GM19023 (cell line): ENCODE data around the gene CDC42BPB.

Source experiments
- ATAC-seq: cut with Tn5 transposase; IDR thresholded peaks from one replicate; pipeline ENCODE4 v1.9.1; 2021; ENCODE audit warnings: mild to moderate bottlenecking, moderate library complexity; ENCODE audit not compliant: unreplicated experiment

CDC42BPB gene

DNA sequence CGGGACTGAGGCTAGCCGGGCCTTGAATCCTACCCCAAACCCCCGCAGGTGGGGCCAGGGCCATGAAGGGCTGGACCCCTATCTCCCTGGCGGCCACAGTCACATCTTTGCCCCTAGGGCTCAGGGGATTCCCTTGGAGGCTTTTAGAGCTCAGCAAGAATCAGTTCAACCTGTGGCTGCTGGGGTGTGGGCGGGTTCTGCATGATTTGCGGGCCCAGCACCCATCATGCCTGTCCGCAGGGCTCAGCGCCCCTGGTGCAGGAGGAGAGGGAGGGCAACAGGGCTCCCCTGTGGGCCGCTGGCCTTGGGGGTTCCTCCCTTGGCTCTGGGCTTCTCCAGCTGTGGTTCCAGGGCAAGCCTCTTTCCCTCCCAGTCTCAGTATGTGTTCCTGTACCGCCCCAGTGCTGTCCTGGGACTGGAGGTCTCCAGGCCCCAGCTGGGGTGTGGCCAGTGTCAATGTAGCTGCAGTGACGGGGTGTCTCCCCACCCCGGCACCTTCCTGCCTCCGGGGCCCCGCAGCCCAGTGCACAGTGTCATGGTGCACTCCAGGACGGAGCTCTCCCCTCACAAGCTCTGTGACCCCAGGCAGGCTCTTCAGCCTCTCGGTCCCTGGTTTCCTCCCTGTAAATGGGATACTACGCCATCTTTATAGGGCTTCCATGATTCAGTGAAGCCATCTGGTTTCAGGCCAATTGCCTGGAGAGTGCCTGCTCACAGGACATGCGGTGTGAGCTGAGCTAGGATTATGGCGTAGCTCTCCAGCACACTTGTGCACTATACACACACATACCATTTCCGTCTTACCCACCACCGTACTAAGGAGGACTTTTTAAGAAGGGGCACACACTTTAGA, 16.8 kb upstream of the CDC42BPB start:
- no peak for ATAC-seq

DNA sequence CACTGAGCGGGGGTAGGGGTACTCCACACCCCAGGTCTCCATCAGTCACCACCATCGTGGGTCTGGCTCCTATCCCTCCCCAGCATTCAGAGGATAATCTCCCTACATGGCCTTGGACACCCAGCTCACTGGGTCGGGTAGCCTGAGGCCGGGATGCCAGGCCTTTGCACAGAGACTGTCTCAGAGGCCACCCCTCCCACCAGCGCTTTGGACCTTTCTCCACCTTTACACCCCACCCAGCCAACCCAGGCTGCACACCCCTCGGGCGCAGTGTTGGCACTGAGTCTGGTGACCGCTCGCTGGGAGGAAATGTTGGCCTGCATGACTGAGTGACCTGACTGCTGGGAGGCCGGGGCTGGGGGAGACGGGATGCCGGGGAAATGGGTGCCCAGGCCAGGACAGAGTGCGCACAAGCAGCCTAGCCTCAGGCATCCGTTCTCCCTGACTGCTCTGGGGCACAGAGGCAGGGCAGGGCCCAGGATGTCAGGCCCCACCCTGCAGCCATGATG, 16.1 kb upstream of the CDC42BPB start:
- ATAC-seq = no peak

DNA sequence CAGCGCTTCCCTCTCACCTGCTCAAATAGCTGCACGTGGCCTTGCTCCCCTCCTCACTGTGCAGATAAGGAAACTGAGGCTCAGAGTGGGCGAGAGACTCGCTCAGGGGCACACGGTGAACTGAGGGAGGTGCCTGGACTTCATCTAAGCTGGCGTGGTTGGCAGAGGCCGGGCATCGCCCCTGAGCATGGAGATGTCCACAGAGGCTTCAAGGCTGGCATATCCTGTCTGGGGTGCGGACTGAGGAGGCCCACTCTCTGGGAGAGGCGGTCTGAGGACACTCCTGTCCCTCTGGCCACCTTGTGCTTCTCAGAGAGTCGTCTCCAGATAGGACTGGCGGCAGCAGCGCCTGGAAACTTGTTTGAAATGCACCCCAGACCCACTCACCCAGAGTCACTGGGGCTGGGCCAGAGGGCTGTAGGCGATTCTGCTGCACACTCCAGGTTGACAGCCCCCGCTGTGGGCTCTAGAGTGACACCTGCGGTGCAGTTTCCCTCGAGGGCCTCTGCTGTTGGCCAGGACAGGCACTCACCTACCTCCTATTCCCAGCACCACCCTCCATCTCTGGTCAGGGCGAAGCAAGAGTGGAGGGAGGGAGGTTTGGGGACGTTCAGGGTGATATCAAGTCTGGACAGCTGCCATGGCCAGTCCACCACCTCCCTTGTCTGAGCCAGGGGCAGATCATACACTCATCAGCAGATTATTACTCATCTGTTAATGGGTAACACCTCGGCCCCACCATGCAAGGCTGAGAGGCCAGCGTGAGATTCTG, 15.4 kb upstream of the CDC42BPB start:
- no peak for ATAC-seq

DNA sequence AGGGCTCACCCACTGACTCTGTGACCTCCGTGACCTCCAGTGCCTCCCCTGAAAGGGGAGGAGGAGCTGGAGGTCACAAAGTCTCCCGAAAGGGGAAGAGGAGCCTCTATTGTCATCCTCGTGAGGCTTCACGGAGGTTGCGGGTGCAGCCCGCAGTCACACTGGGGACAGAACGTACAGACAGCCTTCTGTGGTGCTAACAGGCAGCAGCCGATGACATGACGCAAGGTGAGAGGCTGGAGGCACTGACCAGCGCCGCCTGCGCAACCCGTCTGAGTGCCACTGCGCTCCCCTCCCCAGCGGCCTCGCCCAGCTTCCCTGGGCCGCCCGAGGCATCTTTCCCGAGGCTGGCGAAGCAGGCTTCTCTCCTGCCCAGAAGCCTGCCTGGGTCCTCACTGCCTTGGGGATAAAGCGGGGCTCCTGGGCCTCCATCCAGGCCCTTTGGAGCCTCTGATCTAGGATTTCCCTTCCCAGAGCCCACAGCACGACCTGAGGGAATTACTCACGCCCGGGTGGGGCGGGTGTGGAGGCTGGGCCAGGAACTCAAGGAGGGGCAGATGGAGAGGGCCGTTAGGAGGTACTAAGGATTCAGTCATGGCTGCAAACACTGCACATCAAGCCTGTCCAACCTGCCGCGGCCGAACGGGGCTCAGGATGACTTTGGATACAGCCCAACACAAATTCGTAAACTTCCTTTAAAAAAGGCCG, 14.3 kb upstream of the CDC42BPB start:
- ATAC-seq = no peak

DNA sequence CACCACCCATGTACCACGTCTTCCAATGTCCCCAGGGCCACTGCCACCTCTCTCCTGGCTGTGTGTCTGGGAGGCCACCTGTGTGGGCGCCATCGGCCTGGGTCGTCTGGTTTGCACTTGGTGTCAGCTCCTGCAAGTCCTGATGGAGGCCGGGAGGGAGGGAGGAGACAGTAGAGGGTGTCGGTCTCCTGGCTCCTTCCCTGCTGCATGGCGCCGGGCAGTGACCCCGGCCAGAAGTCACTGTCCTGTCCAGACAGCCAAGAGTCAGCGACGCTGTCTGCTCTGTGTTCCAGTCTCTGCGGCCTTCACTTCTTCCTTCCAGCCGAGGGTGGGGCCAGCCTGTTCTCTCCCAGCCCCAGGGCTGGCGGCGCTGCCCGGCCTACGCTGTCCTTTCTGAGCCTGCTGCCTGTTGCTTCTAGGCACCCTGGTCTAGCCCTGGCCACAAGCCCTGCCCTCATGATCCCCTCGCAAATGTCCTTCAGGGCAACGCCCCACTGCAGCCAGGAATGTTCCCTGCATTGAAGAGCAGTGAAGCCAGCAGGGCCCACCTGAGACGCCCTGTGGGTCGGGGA, 13.7 kb upstream of the CDC42BPB start:
- ATAC-seq = no peak

DNA sequence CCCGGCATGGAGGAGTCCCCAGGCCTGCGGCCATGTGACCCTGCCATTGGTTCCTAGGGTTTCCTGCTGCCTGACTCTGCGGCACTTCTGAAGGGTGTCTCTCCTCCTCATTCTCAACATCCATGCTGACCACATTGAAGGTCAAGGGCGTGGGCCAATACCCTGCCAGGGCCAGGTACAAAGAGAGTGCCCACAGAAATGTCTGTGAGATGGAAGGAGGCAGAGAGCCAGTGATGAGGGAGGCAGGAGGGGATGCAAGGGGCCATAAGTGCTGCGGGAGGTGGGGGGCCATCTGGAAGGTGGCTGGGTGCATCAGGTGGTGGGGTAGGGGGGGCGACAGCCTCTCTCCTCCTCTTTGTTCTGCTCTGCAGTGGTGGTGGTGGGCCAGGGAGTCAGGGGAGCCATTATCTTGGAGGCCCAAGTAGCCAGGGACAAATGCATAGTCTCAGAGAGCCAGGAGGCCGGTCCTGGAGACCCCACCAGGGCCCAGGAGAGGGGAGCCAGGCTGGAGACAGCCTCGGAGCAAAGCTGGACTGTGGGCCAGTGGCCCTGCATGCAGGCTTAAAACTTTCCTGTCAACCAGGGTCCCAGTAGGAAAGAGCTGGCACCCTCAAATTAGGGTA, 13.0 kb upstream of the CDC42BPB start:
- no peak for ATAC-seq

DNA sequence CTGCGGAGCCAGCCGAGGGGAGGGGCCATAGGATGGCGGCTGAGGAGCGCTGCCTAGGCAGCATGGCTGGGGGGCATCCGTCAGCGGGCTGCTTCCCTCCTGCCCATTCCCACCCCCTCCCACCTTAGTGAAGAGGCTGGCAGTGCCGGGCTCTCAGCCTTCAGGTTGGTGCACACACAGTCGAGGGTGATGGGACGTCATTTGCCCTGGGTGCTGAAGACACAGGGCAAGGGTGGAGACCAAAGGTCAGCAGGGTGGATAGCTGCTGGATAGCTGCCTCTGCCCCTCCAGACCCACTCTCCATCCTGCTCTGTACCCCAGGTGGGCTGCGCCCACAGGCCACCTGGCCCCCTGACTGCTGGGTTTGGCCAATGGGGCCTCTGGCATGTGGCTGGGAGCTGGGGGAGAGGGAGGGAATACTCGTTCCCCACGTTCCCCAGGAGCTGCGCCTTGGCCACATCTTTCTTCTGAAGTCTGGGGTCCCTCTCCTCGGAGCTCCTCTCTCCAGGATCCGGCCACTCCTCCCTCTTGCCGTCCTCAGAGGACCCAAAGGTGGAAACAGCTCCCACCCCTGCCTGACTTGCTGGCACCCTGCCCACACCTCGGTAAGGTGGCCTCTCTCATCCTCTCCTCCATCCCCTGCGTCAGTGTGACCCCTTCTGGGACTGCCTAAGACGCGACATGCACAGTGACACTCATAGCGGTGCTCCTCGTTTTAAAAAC, 11.2 kb upstream of the CDC42BPB start:
- ATAC-seq = no peak

DNA sequence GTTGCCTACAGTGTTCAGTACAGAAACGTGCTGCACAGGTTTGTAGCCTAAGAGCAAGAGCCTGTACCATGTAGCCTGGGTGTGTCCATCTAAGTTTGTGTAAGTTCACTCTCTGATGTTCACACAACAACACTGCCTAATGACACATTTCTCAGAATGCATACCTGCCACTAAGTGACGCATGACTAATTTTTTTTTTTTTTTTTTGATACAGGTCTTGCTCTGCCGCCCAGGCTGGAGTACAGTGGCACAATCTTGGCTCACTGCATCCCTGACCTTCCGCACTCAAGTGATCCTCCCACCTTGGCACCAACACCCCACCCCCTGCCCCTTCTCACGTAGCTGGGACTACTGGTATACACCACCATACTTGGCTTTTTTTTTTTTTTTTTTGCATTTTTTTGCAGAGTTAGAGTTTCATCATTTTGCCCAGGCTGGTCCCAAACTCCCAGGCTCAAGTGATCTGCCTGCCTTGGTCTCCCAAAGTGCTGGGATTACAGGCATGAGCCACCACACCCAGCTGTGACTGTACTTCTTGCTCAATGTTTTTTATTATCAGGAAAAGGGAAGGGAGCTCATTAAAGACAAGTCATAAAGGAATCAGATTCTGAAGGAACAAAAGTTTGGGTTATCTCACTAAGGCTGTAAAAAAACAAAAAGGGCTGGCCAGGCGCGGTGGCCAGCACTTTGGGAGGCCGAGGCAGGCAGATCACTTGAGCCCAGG, 10.0 kb upstream of the CDC42BPB start:
- no peak for ATAC-seq

DNA sequence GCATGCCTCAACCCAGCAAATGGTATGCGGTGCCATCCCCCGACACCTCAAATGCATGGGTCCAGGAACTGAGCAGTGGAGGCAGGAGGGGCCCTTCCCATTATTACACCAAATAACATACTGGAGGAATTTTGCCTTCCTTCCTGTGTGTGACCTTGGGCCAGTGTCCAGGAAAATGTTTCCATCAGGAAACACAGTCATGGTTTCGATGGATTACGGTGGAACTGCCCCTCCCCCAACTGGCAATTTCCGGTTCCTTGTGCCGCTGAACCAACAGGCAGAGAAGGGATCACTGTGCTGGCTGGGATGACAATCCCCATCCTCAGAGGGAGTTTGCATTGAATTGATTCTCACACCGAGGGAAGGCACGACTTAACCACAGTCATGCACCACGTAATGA, 9.1 kb upstream of the CDC42BPB start:
- ATAC-seq = no peak

DNA sequence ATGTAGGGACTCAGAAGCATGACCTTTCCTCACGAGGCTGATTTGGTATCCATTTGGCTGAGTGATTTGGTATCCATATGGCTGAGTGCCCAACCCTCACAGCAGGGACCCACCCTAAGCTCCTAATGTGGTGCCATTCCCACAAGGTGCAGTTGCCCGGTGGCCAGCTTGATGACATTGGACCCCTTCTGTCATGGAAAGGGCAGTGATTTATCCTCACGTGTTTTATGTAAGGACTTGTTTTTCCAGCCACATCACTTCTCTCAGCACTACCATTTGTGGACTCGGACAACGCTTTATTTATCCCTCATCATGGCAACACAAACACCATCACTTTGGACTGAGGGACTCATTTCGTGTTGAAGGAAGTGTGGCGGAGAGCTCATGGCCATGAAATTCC, 8.5 kb upstream of the CDC42BPB start:
- ATAC-seq = no peak

DNA sequence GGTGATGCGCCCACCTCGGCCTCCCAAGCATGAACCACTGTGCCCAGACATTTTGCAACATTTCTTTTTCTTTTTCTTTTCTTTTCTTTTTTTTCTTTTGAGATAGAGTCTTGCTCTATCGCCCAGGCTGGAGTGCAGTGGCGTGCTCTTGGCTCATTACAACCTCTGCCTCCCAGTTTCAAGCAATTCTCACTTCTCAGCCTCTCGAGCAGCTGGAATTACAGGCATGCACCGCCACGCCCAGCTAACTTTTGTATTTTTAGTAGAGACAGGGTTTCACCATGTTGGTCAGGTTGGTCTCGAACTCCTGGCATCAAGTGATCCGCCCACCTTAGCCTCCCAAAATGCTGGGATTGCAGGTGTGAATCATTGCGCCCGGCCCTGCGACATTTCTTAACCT, 7.6 kb upstream of the CDC42BPB start:
- ATAC-seq = no peak

DNA sequence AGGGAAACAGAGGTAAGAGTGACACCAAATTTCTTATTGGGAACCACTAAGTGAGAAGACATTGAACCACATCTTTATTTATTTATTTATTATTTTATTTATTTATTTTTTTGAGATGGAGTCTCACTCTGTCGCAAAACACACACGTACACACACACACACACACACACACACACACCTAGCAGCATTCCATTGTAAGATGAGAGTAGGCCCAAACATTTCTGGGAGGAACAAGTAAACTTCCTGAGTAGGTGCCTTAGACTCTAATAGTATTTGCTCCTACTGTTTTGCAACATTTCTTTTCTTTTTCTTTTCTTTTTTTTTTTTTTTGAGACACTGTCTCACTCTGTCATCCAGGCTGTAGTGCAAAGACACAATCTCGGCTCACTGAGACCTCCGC, 7.1 kb upstream of the CDC42BPB start:
- no peak for ATAC-seq

DNA sequence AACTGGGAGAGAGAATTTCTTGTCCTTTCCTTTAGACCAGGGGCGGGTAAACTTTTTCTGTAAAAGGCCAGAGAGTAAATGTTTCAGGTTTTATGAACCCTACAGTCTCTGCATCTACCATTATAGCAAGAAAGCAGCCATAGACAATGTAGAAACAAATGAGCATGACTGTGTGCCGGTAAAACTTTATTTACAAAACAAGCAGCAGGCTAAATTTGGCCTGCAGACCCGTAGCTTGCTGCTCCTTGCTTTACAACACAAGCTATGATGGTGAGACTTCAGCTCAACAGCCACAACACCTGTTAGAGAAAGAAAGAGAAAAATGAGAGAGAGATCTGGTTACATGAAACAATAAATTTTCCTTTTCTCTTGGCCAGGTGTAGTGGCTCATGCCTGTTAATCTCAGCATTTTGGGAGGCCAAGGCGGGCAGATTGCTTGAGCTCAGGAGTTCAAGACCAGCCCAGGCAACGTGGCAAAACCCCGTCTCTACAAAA, 4.2 kb upstream of the CDC42BPB start:
- ATAC-seq = no peak

DNA sequence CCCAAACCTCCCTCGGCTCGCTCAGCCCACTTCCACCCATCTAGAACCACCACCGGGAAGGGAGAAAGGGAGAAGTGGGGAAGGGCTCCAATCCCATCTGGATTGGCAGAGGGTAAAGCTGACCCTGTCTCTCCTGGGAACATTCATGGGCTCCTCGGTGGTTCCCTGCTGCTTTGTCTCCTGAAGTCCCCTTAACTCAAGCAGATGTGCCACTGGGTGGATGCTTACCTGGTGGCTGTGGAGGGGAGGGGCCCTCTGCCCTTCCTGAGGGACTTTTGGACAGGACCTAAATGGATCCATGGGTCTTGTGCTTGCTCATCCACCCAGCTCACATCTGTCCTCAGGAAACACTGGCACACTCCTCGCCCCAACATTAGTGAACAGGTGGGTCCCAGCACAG, 2.2 kb upstream of the CDC42BPB start:
- ATAC-seq = no peak

DNA sequence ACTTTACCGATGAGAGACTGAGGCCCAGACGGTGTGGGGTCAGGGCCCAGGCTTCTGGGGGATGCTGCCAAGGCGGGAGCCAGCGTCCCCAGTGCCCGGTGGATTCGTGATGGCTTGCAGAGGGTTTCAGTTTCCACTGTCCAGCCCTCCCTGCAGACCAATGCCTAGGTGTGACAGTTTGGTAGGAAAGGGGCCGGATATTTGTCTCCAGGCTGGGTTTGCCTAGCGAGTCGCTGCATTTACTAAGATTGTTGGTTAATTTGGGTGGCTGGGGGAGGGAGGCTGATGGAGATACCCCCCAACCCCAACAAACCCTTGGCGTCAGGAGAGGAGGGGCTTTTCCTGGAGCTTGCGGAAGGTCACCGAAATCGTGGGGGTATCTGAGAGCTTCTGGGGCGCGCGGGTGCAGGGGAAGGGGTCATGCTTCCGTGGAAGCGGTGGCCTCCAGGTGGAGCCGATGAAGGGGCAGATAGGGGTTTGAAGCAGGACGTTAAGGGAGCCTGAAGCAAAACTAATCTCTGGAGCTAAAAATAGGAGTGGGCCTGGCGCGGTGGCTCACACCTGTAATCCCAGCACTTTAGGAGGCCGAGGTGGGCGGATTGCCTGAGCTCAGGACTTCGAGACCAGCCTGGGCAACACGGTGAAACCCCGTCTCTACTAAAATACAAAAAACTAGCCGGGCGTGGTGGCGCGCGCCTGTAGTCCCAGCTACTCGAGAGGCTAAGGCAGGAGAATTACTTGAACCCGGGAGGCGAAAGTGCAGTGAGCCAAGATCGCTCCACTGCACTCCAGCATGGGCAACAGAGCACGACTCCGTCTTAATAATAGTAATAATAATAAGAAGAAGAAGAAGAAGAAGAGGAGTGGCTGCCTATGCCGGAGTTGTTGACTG, 1.1 kb upstream of the CDC42BPB start:
- peak; percentile 11 for ATAC-seq

DNA sequence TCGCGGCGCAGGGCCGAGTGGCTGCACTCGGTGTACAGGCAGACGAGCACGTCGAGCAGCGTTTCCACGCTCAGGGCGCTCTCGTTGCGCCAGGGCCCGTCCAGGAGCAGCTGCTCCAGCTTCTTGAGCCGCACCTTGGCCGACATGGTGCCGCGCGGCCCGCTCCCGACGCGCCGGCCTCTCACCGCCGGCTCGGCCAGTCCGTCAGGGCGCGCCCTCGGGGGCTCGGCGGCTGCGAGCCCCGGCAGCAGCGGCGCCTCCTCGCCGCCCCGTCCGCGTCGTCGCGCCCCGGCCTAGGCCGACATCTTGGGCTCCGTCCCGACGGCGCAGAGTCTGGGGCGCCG, 349 bp downstream of the CDC42BPB start:
- no peak for ATAC-seq

DNA sequence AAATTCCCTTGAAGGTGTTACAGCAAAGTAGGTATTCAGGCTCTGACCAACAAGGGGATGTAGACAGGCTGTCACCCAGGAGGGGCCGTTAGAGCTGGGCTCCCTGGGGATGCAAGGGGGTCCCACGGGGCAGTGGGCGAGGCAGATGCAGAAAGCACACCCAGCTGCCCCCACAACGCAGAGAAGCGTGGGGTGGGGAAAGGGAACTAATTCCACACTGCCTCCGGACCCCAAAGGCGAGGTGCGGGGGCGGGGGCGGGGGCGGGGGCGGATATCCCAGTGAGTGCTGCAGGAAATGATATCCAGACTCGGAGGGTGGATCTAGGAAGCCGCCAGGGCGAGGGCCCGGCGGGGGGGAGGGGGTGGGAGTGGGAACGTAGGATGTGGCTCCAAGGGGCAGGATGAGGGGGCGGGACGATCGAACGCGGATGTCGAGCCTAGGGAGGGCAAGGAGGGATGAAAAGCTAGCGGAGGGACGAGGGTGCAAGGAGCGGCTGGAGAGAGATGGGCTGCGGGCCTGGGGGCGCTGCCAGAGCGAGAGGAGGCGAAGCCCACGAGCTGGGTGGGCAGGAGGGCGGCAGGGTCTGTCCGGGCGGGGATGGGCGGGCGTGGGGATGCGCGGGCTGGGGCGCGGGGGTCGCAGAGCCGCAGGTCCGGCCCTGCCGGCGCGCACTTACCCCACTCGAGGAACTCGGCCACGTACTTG, 874 bp downstream of the CDC42BPB start:
- no peak for ATAC-seq

DNA sequence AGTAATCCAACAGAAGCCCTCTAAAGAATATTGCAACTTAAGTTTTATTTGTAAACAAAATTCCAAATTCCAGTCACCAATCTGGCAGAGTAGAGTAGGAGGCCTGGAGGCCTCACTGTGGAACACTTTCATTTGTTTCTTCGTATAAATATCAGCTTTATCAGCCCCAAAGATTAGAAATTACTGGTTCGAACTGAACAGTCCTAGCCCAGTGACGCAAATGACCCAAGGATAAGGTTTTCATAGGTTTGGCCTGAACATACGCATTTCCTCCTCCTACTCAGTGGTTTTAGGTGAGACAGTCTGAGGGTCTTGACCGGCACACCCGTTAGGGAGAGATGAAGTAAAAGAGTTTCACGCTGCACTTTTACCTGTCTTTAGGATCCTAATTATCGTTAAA, 1.7 kb downstream of the CDC42BPB start:
- ATAC-seq = no peak
